Trophoblast cell (in vitro differentiated cells and primary cell): ENCODE results near the gene IFT57.

Experiments used
- DNase-seq, 2 donors: peaks; one replicate each; pipeline ENCODE4 v3.0.0-alpha.2; 2016
- H2AFZ ChIP-seq: 2 replicates; pipeline ENCODE4 v1.6.1; 2013; ENCODE audit warnings: low read length, moderate library complexity, mild to moderate bottlenecking; ENCODE audit not compliant: insufficient read depth, poor library complexity
- H2AK5ac ChIP-seq: 2 replicates; pipeline ENCODE4 v1.6.1; 2013; ENCODE audit warnings: mild to moderate bottlenecking, low read length
- H2BK120ac ChIP-seq: 2 replicates; pipeline ENCODE4 v1.6.1; 2013; ENCODE audit warnings: low read length, mild to moderate bottlenecking, moderate library complexity; ENCODE audit not compliant: insufficient read depth, poor library complexity
- H2BK12ac ChIP-seq: 2 replicates; pipeline ENCODE4 v1.6.1; 2013; ENCODE audit warnings: mild to moderate bottlenecking, low read length, moderate library complexity
- H2BK5ac ChIP-seq: 2 replicates; pipeline ENCODE4 v1.6.1; 2013; ENCODE audit warnings: low read length, low read depth, moderate library complexity, mild to moderate bottlenecking; ENCODE audit not compliant: poor library complexity
- H3K14ac ChIP-seq: 2 replicates; pipeline ENCODE4 v1.6.1; 2013; ENCODE audit warnings: mild to moderate bottlenecking, low read length
- H3K18ac ChIP-seq: 2 replicates; pipeline ENCODE4 v1.6.1; 2013; ENCODE audit warnings: mild to moderate bottlenecking, low read length
- H3K23ac ChIP-seq: 2 replicates; pipeline ENCODE4 v1.6.1; 2013; ENCODE audit warnings: low read length
- H3K27ac ChIP-seq: 2 replicates; pipeline ENCODE4 v1.5.1; 2013; ENCODE audit warnings: low read depth, mild to moderate bottlenecking, inconsistent platforms, low read length, moderate library complexity
- H3K27me3 ChIP-seq: 2 replicates; pipeline ENCODE4 v1.6.1; 2013; ENCODE audit warnings: inconsistent platforms, mild to moderate bottlenecking, low read length, moderate library complexity; ENCODE audit not compliant: insufficient read depth
- H3K36me3 ChIP-seq, 2 experiments: 1 replicate in 1 of 2; 2 replicates in 1 of 2; pipeline ENCODE4 v1.6.1; 2013; ENCODE audit warnings: low read length in 2 of 2, mild to moderate bottlenecking in 2 of 2, moderate library complexity in 1 of 2; ENCODE audit not compliant: insufficient read depth in 2 of 2, control insufficient read depth in 1 of 2
- H3K4ac ChIP-seq: 2 replicates; pipeline ENCODE4 v1.6.1; 2013; ENCODE audit warnings: low read depth, mild to moderate bottlenecking, low read length, moderate library complexity
- H3K4me1 ChIP-seq, 2 experiments: 1 replicate in 1 of 2; 2 replicates in 1 of 2; pipeline ENCODE4 v1.6.1; 2013; ENCODE audit warnings: low read length in 2 of 2, mild to moderate bottlenecking in 2 of 2, moderate library complexity in 1 of 2; ENCODE audit not compliant: insufficient read depth in 2 of 2, control insufficient read depth in 1 of 2
- H3K4me2 ChIP-seq: 2 replicates; pipeline ENCODE4 v1.6.1; 2013; ENCODE audit warnings: inconsistent platforms, mild to moderate bottlenecking, low read length, moderate library complexity
- H3K4me3 ChIP-seq: 2 replicates; pipeline ENCODE4 v1.5.1; 2013; ENCODE audit warnings: mild to moderate bottlenecking, low read depth, low read length, inconsistent platforms
- H3K79me1 ChIP-seq: one replicate; pipeline ENCODE4 v1.6.1; 2013; ENCODE audit warnings: low read length
- H3K79me2 ChIP-seq: 2 replicates; pipeline ENCODE4 v1.6.1; 2013; ENCODE audit warnings: low read length, mild to moderate bottlenecking; ENCODE audit not compliant: control insufficient read depth, insufficient read depth, poor library complexity
- H3K9ac ChIP-seq: 2 replicates; pipeline ENCODE4 v1.6.1; 2013; ENCODE audit warnings: mild to moderate bottlenecking, low read length
- H3K9me3 ChIP-seq: 2 replicates; pipeline ENCODE4 v1.6.1; 2013; ENCODE audit warnings: low read depth, mild to moderate bottlenecking, control low read depth, inconsistent platforms, low read length; ENCODE audit not compliant: insufficient read depth
- H4K12ac ChIP-seq: 2 replicates; pipeline ENCODE4 v1.6.1; 2013; ENCODE audit warnings: low read depth, mild to moderate bottlenecking, low read length, moderate library complexity
- H4K8ac ChIP-seq: 2 replicates; pipeline ENCODE4 v1.6.1; 2013; ENCODE audit warnings: low read depth, mild to moderate bottlenecking, low read length, moderate library complexity
- H4K91ac ChIP-seq: one replicate; pipeline ENCODE4 v1.6.1; 2013; ENCODE audit warnings: low read depth, mild to moderate bottlenecking, low read length, moderate library complexity
- WGBS: extraction: QIAGEN DNeasy Blood & Tissue Kit; methylation state at CpG from one replicate; pipeline ENCODE4 v1.1.7; 2013; ENCODE audit warnings: missing lambda C conversion rate; ENCODE audit not compliant: insufficient read length, insufficient coverage; ENCODE audit errors: extremely low coverage; 5-methylcytosine and 5-hydroxymethylcytosine counted together

The IFT57 gene

DNA sequence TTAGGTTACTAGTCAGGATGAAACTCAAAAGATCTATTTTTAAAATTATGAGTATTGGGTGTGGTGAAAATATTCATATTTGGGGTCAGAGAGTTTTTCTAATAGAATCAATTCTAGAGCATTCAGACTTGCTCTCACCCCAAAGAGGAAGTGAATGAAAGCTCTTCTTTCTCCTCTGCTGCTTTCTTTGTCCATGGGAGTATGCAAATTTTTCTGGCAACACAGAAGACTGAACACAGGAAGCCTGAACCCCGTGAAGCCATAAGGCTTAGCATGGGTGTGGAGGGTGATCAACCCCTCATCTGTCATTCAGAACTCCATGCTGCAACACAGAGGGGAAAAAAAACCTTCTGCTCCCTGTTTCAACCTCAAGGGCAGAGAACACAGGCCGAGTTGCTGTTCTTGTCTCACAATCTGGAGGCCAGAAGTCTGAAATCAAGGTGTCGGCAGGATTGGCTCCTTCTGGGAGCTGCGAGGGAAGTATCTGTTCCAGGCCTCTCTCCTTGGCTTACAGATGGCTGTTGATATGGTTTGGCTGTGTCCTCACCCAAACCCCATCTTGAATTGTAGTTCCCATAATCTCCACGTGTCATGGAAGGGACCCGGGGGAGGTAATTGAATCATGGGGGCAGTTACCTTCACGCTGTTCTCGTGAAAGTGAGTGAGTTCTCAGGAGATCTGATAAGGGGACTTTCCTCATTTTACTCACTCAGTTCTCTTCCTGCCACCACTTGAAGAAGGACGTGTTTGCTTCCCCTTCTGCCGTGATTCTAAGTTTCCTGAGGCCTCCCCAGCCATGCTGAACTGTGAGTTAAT, 97.7 kb downstream of the IFT57 start:
- no peak overlapping the region for H3K14ac ChIP-seq
- H3K4me1 ChIP-seq: peaks cover 5 to 9% of the 10 kb centered on the region in 2 experiments
- WGBS: no CpG with 5 or more reads among the region's 10 CpGs
- H2BK120ac ChIP-seq: peak overlapping the region; percentile 11
- no peak overlapping the region for H3K18ac ChIP-seq
- peak overlapping the region; percentile 45 for H2BK12ac ChIP-seq
- no peak overlapping the region for H2AK5ac ChIP-seq
- no peak overlapping the region for H3K4me3 ChIP-seq
- H3K36me3 ChIP-seq: no peaks in the 10 kb centered on the region
- no peaks in the 10 kb centered on the region for H3K9me3 ChIP-seq
- peak in 1 of 2 donors; percentile 19 for DNase-seq
- H3K79me2 ChIP-seq: no peaks in the 10 kb centered on the region
- H3K4ac ChIP-seq: no peak overlapping the region
- H4K12ac ChIP-seq: peak overlapping the region; percentile 64
- no peaks in the 10 kb centered on the region for H3K27me3 ChIP-seq
- no peak overlapping the region for H3K4me2 ChIP-seq
- peak overlapping the region; percentile 78 for H4K8ac ChIP-seq
- H3K23ac ChIP-seq: no peak overlapping the region
- H2BK5ac ChIP-seq: no peak overlapping the region
- peak overlapping the region; percentile 90 for H2AFZ ChIP-seq
- H3K79me1 ChIP-seq: peaks cover 9% of the 10 kb centered on the region
- H4K91ac ChIP-seq: no peak overlapping the region
- H3K27ac ChIP-seq: no peak overlapping the region
- H3K9ac ChIP-seq: no peak overlapping the region

DNA sequence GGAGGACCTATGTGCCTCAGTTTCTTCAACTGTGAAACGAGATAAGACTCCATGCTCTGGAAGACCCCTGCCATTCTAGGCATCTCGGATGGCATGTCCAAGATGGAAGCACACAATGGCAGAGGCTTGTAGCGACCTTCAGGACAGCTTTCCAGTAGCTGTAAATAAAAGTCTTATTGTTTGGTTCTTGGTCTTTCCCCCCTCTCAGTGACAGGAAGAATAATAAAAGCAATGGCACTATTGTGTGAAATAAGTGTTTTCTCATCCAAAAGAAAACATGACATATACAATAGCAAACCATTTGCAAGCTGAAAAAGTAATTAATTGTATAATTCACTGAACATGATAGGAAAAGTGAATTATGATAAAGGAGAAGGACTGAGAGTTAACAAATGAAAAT, 98.9 kb downstream of the IFT57 start:
- peaks cover 5 to 9% of the 10 kb centered on the region in 2 experiments for H3K4me1 ChIP-seq
- no peaks in the 10 kb centered on the region for H3K9me3 ChIP-seq
- H3K23ac ChIP-seq: no peak overlapping the region
- H4K12ac ChIP-seq: no peak overlapping the region
- H2BK120ac ChIP-seq: no peak overlapping the region
- H3K9ac ChIP-seq: no peak overlapping the region
- H4K8ac ChIP-seq: no peak overlapping the region
- no peak overlapping the region for H2BK12ac ChIP-seq
- no peak overlapping the region for H3K4me2 ChIP-seq
- H3K27ac ChIP-seq: no peak overlapping the region
- no peak overlapping the region for H2BK5ac ChIP-seq
- no CpG with 5 or more reads among the region's 3 CpGs for WGBS
- no peak for DNase-seq
- peaks cover 9% of the 10 kb centered on the region for H3K79me1 ChIP-seq
- H2AK5ac ChIP-seq: no peak overlapping the region
- H3K14ac ChIP-seq: no peak overlapping the region
- no peak overlapping the region for H3K4me3 ChIP-seq
- no peak overlapping the region for H3K4ac ChIP-seq
- H4K91ac ChIP-seq: no peak overlapping the region
- H3K79me2 ChIP-seq: no peaks in the 10 kb centered on the region
- no peaks in the 10 kb centered on the region for H3K36me3 ChIP-seq
- H3K18ac ChIP-seq: no peak overlapping the region
- H2AFZ ChIP-seq: no peak overlapping the region
- no peaks in the 10 kb centered on the region for H3K27me3 ChIP-seq

DNA sequence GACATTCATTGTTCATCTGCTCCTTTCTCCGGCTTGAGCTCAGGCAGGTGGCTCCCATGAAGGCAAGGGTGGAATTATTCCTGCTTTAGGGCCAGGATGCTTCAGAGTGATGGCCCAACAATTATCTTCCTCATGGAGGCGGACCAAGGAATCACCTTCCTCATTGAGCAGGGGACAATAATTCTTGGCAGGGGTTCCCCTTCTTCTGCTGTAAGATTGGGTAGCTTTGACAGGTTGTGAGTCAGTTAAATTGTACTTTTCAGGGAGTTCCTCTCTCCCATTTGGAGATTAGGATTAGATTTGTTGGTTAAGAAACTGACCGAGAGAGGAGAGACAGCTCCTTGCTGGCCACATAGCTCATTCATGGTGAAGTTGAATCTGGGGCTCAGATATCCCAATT, 99.9 kb downstream of the IFT57 start:
- Histone ChIP-seq H2AFZ (no peak overlapping the region), H2BK12ac (no peak overlapping the region)

DNA sequence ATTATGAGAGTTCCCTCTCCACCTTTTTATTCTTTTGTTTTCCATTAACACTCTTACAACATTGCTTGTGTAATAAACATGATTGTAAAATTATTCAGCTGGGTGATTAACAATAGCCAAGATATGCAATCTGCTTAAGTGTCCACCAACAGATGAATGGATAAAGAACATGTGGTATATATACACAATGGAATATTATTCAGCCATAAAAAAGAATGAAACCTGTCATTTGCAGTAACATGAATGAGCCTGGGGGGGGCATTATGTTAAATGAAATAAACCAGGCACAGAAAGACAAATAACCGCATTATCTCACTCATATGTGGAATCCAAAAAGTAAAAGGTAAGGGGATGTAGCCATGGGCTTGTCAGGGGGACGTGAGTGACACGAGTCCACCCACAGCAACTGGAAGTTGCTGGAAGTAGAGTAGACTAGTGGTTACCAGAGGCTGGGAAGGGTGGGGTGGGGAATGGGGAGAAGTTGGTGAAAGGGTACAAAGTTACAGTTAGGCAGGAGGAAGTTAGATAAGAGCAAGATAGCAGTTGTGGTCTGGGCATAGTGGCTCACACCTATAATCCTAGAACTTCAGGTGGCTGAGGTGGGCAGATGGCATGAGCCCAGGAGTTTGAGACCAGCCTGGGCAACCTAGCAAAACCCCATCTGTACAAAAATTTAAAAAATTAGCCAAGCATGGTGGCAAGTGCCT, 102.7 kb downstream of the IFT57 start:
- Histone ChIP-seq H4K91ac (no peak overlapping the region), H3K4me3 (no peak overlapping the region), H3K9me3 (no peaks in the 10 kb centered on the region), H2AK5ac (peak overlapping the region; percentile 15), H3K79me2 (no peaks in the 10 kb centered on the region), H3K27me3 (no peaks in the 10 kb centered on the region), H3K36me3 (no peaks in the 10 kb centered on the region), H2BK12ac (no peak overlapping the region), H4K8ac (no peak overlapping the region), H3K23ac (no peak overlapping the region), H3K79me1 (peaks cover 4% of the 10 kb centered on the region), H3K18ac (no peak overlapping the region), H3K14ac (no peak overlapping the region), H3K9ac (no peak overlapping the region), H3K4me1 (peaks cover 0 to 5% of the 10 kb centered on the region in 2 experiments), H3K27ac (no peak overlapping the region), H2BK120ac (no peak overlapping the region), H3K4me2 (no peak overlapping the region), H3K4ac (no peak overlapping the region), H4K12ac (no peak overlapping the region), H2AFZ (no peak overlapping the region), H2BK5ac (no peak overlapping the region)
- WGBS: no CpG with 5 or more reads among the region's 3 CpGs
- no peak for DNase-seq

More for the DNA sequence above, 99.9 kb downstream of the IFT57 start:
- Histone ChIP-seq H3K14ac (no peak overlapping the region), H4K91ac (no peak overlapping the region), H2BK5ac (no peak overlapping the region), H3K4me3 (no peak overlapping the region), H3K4me2 (no peak overlapping the region), H2AK5ac (no peak overlapping the region), H3K4ac (no peak overlapping the region), H4K8ac (no peak overlapping the region), H4K12ac (no peak overlapping the region), H3K18ac (no peak overlapping the region), H3K79me1 (peaks cover 7% of the 10 kb centered on the region), H3K9ac (no peak overlapping the region), H3K27me3 (no peaks in the 10 kb centered on the region), H3K4me1 (peaks cover 2 to 10% of the 10 kb centered on the region in 2 experiments), H3K36me3 (no peaks in the 10 kb centered on the region), H3K23ac (no peak overlapping the region), H3K9me3 (no peaks in the 10 kb centered on the region), H3K79me2 (no peaks in the 10 kb centered on the region), H2BK120ac (no peak overlapping the region), H3K27ac (no peak overlapping the region)
- no CpG with 5 or more reads among the region's 3 CpGs for WGBS
- DNase-seq: no peak
